ENCODE data around the gene PRXL2B.

PRXL2B gene

GRCh38 chr1:2598329-2598931 lies 11.9 kb downstream of the PRXL2B start:
- no peak for DNase-seq (ENCODE audit: low spot score)

DNA sequence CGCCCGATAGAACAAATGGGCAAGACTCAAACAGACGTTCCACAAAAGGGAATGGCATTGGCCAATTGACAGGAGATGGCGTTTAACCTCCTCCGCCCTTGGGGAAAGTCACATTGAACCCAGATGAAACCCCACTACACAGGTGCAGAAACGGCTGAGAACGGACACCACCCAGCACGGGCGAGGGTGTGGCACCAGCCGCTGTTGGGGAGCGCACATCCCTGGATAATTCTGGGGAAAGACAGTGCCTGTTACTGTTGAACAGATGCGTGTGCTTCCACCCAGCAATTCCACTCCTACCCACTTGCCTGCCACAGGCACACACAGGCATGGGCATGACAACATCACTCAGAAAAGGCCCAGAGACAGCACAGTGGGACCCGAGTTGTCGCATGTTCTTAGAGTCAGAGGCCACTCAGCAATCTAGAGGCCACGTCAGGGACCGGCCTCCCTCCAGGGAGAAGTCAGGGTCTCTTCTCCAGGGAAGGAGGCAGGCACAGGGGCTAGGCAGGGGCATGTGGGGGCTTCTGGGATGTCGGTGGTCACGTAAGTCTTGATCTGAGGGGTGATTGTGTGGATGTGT lies 15.2 kb downstream of the PRXL2B start:
- no peak for DNase-seq (ENCODE audit: low spot score)

- no peak for DNase-seq (ENCODE audit: low spot score)
Measured at GRCh38 chr1:2602311-2602835, 15.8 kb downstream of the PRXL2B start.

- DNase-seq (ENCODE audit: low spot score) = no peak
Measured at GRCh38 chr1:2602866-2603520, 16.4 kb downstream of the PRXL2B start.

GRCh38 chr1:2603521-2604155 lies 17.1 kb downstream of the PRXL2B start:
- DNase-seq (ENCODE audit: low spot score) = no peak

DNA sequence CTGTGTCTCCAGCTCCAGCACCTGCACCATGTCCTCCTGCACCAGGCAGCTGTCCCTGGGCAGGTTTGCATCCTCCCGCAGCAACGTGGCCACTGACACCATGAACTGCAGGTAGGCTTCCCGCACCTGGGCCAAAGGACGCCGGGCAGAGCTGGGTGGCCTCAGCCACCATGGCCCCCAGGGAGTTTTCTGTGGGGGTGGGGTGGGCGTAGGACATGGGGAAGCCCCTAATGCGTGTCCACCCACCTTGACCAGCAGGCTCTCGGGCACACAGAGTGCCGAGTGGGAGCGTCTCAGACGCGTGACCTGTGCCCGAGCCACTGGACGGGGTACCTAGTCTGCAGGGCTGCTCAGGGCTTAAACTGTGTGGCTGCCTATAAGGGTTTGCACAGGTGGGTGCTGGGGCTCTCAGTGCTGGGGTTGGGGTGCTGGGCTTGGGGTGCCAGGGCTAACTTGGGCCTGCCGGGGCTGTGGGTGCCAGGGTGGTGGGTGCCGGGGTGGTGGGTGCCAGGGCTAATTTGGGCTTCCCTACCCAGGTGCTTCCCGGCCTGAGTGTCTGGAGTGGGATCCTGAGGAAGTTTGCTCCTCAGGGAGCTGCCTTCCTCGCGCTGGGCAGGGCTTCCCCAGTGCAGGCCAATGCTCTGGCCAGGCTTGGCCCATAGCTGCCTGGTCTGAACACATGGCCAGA lies 17.7 kb downstream of the PRXL2B start:
- no peak for DNase-seq (ENCODE audit: low spot score)

DNA sequence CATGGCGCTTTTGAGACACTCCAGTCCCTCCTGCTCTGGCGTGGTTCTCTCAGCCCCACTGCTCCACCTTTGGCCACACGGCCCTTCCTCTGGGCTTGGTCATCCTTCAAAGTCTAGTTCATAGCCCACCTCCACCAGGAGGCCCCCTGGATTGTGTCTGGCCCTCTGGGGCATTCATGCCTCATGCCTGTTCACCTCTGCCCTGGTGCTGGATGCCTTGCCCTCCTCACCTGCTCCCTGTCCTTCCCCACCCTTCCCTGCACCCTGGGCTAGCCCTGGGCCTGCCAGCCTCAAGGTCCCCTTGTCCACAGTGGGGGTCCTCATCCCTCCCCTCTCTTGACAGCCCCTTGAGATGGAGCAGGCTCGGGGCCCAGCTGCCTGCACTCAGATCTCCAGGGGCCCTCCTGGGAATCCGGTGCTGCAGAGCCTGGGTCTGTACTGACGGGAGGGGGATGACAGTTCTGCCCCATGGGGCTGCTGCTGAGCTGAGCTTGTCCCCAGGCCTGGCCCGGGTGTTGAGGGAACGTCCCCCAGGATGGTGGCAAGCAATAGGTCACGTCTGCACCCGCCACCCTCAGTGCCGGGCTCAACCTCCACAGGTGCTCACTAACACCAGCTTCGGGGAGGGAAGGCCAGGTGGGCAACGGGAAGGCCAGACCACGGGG lies 18.4 kb downstream of the PRXL2B start:
- no peak for DNase-seq (ENCODE audit: low spot score)

GRCh38 chr1:2605509-2606395 lies 19.2 kb downstream of the PRXL2B start:
- DNase-seq (ENCODE audit: low spot score) = no peak

GRCh38 chr1:2606396-2606880 lies 19.9 kb downstream of the PRXL2B start:
- DNase-seq (ENCODE audit: low spot score) = no peak

GRCh38 chr1:2606881-2607621 lies 20.5 kb downstream of the PRXL2B start:
- DNase-seq (ENCODE audit: low spot score) = no peak

- DNase-seq (ENCODE audit: low spot score) = no peak
Measured at GRCh38 chr1:2607641-2608091, 21.1 kb downstream of the PRXL2B start.

DNA sequence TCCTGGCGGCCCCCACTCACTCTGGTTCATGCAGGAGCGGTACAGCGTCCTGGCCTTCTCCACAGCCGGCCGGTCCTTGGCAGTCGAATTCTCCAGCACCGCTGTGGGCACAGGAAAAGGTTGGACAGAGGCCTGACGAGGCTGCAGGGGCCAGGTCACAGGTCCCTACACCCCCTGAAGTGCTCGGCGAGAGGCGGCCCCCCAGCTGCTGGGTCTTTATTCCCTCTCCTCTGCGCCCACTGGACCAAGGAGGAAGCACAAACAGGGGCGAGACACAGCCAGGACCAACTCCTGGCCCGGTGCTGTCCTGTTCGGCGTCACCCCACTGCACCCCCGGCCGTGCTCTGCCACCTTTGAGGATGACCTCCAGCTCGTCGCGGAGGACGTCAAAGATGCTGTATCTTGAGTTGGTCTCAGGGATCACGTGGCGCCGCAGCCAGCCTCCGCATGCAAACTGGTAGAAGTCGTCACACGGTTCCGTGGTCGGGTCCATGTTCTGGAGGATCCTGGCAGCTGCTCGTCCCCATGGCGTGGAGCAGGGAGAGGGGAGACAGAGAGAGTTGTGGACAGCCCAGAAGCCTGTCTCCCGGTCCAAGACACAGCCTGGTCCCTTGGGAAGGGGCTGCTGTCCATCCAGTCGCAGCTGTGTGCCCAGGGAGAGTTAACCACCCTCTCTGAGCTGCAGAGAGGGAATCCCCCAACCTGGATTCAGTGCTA lies 22.9 kb downstream of the PRXL2B start:
- DNase-seq (ENCODE audit: low spot score) = no peak

DNA sequence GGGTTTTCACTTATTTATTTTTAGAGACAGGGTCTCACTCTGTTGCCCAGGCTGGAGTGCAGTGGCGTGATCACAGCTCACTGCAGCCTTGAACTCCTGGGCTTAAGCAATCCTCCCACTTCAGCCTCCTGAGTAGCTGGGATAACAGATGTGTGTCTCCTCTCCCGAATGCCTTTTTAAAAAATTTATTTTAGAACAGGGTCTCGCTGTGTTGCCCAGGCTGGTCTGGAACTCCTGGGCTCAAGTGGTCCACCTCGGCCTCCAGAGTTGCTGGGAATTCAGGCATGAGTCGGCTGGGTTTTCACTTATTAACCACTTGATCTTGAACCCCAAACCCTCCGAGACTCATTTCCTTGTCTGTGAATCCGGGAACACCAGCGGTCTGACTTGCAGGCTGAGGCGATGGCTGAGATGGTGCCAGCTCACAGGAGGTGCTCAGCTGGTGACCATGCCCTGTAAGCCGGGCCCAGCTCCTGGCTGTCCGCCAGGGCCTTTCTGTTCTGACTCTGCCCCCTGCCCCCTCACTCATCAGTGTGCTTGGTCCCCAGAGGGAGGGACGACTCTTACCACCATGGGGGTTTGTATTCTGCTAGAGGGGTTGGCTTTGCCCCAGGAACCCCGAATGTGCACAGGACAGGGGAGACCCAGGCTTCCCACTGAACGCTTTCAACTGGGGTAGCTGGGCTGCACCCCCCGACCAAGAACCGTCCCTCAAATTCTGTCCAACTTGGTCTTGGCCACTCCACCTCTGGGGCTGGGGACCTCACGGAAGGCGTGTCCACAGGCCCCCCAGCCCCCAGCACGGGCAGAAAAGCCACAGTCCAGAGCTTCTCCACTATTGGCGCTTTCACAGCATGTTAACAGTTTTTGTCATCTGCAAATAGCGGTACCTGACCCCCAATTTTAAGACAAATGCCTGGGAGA lies 23.7 kb downstream of the PRXL2B start:
- DNase-seq (ENCODE audit: low spot score) = no peak

GRCh38 chr1:2611031-2611501 lies 24.5 kb downstream of the PRXL2B start:
- no peak for DNase-seq (ENCODE audit: low spot score)

DNA sequence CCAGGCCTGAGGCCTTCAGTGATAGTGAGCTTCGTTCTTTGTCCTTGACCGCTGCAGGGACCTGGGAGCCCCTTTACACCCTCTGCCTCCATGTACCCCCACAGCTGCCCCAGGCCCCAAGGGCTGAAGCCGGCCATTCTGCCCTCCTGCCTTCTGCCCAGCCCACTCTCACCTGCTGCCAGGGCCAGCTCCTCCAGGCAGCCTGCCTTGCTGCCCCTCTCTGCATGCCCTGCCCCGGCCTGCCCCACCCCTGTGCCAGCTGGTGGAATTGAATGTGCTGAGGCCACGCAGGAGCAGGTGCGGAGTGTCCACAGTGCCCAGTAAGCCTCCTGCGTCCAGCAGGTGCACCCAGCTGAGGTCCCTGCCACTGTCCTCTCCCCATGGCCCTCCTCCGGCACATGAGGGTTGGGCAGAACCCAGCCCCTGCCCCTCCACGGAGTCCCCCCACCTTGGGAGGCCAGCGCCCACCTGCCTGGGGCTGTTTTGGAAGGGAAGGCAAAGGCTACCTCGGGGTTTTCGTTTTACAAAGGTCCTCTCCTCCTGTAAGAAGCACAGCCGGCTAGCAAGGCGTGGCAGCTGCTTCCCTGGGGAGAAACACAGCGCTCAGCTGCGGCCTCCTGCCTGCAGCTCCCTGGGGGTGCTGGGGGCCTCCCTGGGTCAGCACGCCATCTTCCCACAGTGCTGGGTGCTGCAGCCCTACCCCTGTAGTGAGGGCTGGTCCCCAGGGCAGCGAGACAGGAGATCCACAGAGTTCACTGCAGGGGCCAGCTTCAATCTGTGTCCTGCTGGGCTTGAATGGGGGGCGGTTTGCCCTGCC lies 25.3 kb downstream of the PRXL2B start:
- no peak for DNase-seq (ENCODE audit: low spot score)

DNA sequence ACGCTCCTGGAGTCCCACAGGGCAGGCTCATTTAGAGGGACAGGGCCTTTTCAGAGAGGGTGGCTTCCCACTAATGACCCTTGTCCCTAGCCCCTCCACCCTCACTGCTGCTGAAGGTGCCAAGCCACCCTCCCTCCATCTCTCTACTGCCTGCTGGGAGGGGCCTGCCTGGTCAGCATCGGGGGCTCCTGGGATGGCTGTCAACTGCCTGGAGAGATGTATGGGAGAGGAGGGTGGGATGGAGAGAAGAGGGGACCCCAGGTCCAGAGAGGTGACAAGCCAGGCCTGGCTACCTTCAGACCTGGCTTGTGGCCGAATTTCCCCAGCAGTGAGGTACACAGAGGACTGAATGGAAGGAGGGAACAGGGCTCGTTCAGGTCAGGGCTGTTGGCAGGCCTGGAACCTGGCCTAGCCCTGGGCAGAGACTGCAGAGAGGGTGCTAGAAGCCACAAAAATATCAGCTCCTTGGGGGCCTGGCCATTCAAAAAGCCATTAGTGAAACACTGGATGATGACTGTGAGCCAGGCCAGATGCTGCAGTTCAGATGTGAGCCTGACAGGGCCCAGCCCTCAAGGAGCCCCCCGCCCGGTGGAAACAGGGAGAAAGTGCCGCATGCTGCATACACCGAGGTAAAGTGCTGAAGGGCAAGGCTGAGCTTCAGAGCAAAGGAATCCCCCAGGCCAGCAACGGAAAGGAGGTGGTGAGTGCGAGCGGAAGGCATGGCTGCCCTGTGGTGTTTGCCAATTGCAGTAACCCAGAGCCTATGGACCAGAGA lies 26.2 kb downstream of the PRXL2B start:
- DNase-seq (ENCODE audit: low spot score) = no peak

Measured in RKO (cell line).